DND-41 (cell line): ENCODE results near the gene GDPD4.

Source experiments
- EZH2 ChIP-seq: IDR thresholded peaks from 3 replicates; pipeline ENCODE4 v1.6.1; 2012; ENCODE audit warnings: borderline replicate concordance, low read depth, mild to moderate bottlenecking, moderate library complexity, low read length, inconsistent platforms; ENCODE audit not compliant: severe bottlenecking
- TF ChIP-seq, protein P1 (sequence below): IDR thresholded peaks from 2 replicates; pipeline ENCODE4 v1.5.1; 2012; ENCODE audit warnings: borderline replicate concordance, low read length, moderate library complexity, mild to moderate bottlenecking; ENCODE audit not compliant: poor library complexity, severe bottlenecking; ENCODE audit errors: extremely low read depth

DNA sequence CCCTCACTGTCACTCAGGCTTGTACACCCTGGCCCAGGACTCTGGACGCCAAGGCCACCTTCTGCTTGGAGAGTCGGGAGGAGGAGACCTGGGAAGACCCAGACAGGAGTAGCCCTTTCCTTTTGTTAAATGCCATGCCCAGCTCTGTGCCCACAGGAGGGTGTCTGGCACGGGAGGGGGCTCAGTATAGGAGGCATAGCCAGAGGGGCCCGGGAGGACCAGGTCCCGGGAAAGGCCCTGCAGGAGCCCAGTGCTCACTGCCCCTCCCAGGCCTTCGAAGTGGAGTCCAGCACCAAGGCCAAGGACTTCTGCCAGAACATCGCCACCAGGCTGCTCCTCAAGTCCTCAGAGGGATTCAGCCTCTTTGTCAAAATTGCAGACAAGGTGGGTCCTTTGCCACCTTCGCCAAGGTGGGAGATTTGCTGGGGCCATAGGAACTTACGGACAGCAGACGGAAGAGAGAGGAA lies 94.4 kb downstream of the GDPD4 start:
- TF ChIP-seq, protein P1, sequence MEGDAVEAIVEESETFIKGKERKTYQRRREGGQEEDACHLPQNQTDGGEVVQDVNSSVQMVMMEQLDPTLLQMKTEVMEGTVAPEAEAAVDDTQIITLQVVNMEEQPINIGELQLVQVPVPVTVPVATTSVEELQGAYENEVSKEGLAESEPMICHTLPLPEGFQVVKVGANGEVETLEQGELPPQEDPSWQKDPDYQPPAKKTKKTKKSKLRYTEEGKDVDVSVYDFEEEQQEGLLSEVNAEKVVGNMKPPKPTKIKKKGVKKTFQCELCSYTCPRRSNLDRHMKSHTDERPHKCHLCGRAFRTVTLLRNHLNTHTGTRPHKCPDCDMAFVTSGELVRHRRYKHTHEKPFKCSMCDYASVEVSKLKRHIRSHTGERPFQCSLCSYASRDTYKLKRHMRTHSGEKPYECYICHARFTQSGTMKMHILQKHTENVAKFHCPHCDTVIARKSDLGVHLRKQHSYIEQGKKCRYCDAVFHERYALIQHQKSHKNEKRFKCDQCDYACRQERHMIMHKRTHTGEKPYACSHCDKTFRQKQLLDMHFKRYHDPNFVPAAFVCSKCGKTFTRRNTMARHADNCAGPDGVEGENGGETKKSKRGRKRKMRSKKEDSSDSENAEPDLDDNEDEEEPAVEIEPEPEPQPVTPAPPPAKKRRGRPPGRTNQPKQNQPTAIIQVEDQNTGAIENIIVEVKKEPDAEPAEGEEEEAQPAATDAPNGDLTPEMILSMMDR: no peak
- no peak for TF ChIP-seq EZH2
